ENCODE results near the gene RPL27A. TPM values are rescaled to one million over a fixed set of nuclear protein-coding genes. Genes with fewer than 3 reads are reported as not detected.

RPL27A gene
- total RNA-seq, 1 experiment from 2014 or later = 1,008 TPM

DNA sequence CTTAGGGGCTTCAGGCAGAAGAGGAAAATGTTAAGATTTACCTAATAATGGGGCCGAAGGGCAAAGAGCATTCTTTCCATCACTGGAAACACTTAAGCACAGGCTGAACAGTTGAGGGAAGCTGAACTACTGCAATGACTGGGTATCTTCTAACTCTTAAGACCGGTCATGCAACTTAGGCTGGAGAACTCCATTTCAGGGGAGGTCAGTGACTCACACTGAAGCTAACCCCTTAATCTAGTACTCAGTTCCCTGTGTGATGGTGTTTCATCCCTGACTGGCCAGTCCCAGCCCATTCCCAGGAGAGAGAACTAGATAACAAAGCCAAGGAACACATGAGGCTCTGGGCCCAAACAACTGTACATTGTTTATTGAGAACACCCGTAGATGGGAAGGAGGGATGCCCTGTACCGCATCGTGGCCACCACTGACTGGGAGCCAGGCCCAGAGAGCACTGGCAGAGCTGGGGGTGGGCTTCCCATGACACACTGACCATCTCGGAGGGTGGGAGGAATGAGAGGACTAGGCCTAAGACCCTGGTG is 10.5 kb downstream of the RPL27A start:
- TF ChIP-seq, protein P1, sequence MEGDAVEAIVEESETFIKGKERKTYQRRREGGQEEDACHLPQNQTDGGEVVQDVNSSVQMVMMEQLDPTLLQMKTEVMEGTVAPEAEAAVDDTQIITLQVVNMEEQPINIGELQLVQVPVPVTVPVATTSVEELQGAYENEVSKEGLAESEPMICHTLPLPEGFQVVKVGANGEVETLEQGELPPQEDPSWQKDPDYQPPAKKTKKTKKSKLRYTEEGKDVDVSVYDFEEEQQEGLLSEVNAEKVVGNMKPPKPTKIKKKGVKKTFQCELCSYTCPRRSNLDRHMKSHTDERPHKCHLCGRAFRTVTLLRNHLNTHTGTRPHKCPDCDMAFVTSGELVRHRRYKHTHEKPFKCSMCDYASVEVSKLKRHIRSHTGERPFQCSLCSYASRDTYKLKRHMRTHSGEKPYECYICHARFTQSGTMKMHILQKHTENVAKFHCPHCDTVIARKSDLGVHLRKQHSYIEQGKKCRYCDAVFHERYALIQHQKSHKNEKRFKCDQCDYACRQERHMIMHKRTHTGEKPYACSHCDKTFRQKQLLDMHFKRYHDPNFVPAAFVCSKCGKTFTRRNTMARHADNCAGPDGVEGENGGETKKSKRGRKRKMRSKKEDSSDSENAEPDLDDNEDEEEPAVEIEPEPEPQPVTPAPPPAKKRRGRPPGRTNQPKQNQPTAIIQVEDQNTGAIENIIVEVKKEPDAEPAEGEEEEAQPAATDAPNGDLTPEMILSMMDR (IDR thresholded peaks at IDR 0.05; ENCODE audit: insufficient read depth in 1 of 2, low read depth in 1 of 2, low read length in 1 of 2, severe bottlenecking in 1 of 2, unreplicated experiment in 1 of 2) = no peak
- Mint-ChIP-seq H3K4me1 (ENCODE audit: low read depth, unreplicated experiment) (peaks cover 24% of the 10 kb centered on the region), H3K36me3 (ENCODE audit: insufficient read depth, unreplicated experiment) (peaks cover 90% of the 10 kb centered on the region), H3K27ac (ENCODE audit: unreplicated experiment) (no peak overlapping the region), H3K4me3 (ENCODE audit: unreplicated experiment) (no peak overlapping the region), H3K9me3 (ENCODE audit: unreplicated experiment) (no peaks in the 10 kb centered on the region), H3K27me3 (ENCODE audit: insufficient read depth, unreplicated experiment) (no peaks in the 10 kb centered on the region)
- Histone ChIP-seq H3K9me3 (no peaks in the 10 kb centered on the region), H3K27me3 (replicated peaks; ENCODE audit: control insufficient read depth, insufficient read depth, low read length) (no peaks in the 10 kb centered on the region), H3K4me1 (peaks cover 6% of the 10 kb centered on the region), H3K4me3 (ENCODE audit: low read depth, low read length) (no peak overlapping the region), H3K36me3 (ENCODE audit: control insufficient read depth, insufficient read depth, low read length) (peaks cover 7% of the 10 kb centered on the region)
- intact Hi-C loops (cut with micrococcal nuclease; ENCODE audit: unreplicated experiment) = no loop called here
- ChIA-PET CTCF (no interaction called here), POLR2A (no interaction called here)
- no peak for DNase-seq
- BruUV-seq (replicated peaks) = no TSS peak

DNA sequence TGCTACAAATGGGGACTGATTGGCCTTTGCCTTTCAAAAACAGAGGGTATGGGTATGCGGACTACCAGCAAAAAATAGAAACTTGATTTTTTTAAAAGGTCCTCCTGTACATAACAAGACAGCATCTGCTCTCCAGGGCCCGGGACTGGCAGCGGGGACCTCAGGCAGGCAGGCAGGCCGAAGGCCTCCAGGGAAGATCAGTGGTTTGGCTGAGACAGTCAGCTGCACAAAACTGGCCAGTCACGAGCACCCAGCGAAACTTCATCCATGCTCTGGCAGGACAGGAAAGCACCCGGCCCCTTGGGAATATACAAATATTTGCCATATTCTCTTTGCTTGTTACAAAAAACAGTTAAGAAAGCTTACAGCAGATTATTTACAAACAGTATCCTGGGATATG is 11.0 kb downstream of the RPL27A start:
- H3K4me3 ChIP-seq (ENCODE audit: low read depth, low read length) = no peak overlapping the region
- DNase-seq = no peak
- ChIA-PET CTCF (no interaction called here), POLR2A (no interaction called here)
- TF ChIP-seq, protein P1 (IDR thresholded peaks at IDR 0.05; ENCODE audit: insufficient read depth in 1 of 2, low read depth in 1 of 2, low read length in 1 of 2, severe bottlenecking in 1 of 2, unreplicated experiment in 1 of 2) = no peak
- H3K9me3 Mint-ChIP-seq (ENCODE audit: unreplicated experiment) = no peaks in the 10 kb centered on the region
- peaks cover 10% of the 10 kb centered on the region for H3K4me1 ChIP-seq
- no peaks in the 10 kb centered on the region for H3K27me3 Mint-ChIP-seq (ENCODE audit: insufficient read depth, unreplicated experiment)
- no peak overlapping the region for H3K27ac Mint-ChIP-seq (ENCODE audit: unreplicated experiment)
- peaks cover 90% of the 10 kb centered on the region for H3K36me3 Mint-ChIP-seq (ENCODE audit: insufficient read depth, unreplicated experiment)
- peaks cover 7% of the 10 kb centered on the region for H3K36me3 ChIP-seq (ENCODE audit: control insufficient read depth, insufficient read depth, low read length)
- H3K27me3 ChIP-seq (replicated peaks; ENCODE audit: control insufficient read depth, insufficient read depth, low read length) = no peaks in the 10 kb centered on the region
- TSS peak; percentile 52 for BruUV-seq (replicated peaks)
- intact Hi-C loops (cut with micrococcal nuclease; ENCODE audit: unreplicated experiment) = no loop called here
- peaks cover 26% of the 10 kb centered on the region for H3K4me1 Mint-ChIP-seq (ENCODE audit: low read depth, unreplicated experiment)
- H3K4me3 Mint-ChIP-seq (ENCODE audit: unreplicated experiment) = no peak overlapping the region
- no peaks in the 10 kb centered on the region for H3K9me3 ChIP-seq

DNA sequence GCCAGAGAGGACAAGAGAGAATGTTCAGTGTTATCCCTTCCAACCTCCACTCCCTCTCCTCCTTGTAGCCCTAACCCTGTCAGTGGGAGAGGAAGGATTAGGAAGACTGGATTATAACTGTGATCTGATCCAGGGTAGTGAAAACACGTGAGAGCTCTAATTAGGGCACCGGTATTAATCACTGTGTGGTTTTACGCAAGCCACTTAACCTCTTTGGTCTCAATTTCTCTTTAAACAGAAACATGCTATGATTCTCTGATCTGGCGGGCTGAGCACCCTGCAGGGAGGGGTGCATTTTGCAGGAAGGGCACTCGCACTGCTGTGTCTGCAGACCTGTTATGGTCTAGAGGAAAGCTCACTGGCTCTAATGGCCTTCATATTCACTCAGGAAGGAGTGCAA is 11.5 kb downstream of the RPL27A start:
- Mint-ChIP-seq H3K36me3 (ENCODE audit: insufficient read depth, unreplicated experiment) (peaks cover 86% of the 10 kb centered on the region), H3K27ac (ENCODE audit: unreplicated experiment) (no peak overlapping the region), H3K9me3 (ENCODE audit: unreplicated experiment) (no peaks in the 10 kb centered on the region), H3K4me3 (ENCODE audit: unreplicated experiment) (no peak overlapping the region), H3K4me1 (ENCODE audit: low read depth, unreplicated experiment) (peaks cover 29% of the 10 kb centered on the region), H3K27me3 (ENCODE audit: insufficient read depth, unreplicated experiment) (no peaks in the 10 kb centered on the region)
- POLR2A ChIA-PET = no interaction called here
- H3K4me1 ChIP-seq = peaks cover 16% of the 10 kb centered on the region
- no peak for DNase-seq
- CTCF ChIA-PET = no interaction called here
- intact Hi-C loops (cut with micrococcal nuclease; ENCODE audit: unreplicated experiment) = no loop called here
- TF ChIP-seq, protein P1 (IDR thresholded peaks at IDR 0.05; ENCODE audit: insufficient read depth in 1 of 2, low read depth in 1 of 2, low read length in 1 of 2, severe bottlenecking in 1 of 2, unreplicated experiment in 1 of 2) = no peak
- H3K9me3 ChIP-seq = no peaks in the 10 kb centered on the region
- no peaks in the 10 kb centered on the region for H3K27me3 ChIP-seq (replicated peaks; ENCODE audit: control insufficient read depth, insufficient read depth, low read length)
- no TSS peak for BruUV-seq (replicated peaks)
- H3K36me3 ChIP-seq (ENCODE audit: control insufficient read depth, insufficient read depth, low read length) = peaks cover 7% of the 10 kb centered on the region
- no peak overlapping the region for H3K4me3 ChIP-seq (ENCODE audit: low read depth, low read length)

All from Caco-2 (cell line).